Esophagus muscularis mucosa (tissue), 4 donors: ENCODE results near the gene WDFY2.

ENCODE experiments used
- CTCF ChIP-seq, 3 experiments: fragments of 200-600 bp in 2 of 3; fragments of 450-650 bp in 1 of 3; sonication (generic) in 2 of 3; IDR thresholded peaks; one replicate each; pipeline ENCODE4 v1.5.1; 2017 to 2019; ENCODE audit warnings: antibody characterized with exemption in 3 of 3, mild to moderate bottlenecking in 2 of 3, moderate library complexity in 1 of 3
- EP300 ChIP-seq: sonication (generic); formaldehyde crosslinking; IDR thresholded peaks from one replicate; pipeline ENCODE4 v1.6.1; 2017; ENCODE audit warnings: antibody characterized with exemption
- POLR2A ChIP-seq: fragments of 450-650 bp; IDR thresholded peaks from one replicate; pipeline ENCODE4 v1.6.1; 2017; ENCODE audit warnings: antibody characterized with exemption, moderate library complexity, mild to moderate bottlenecking, low read depth
- POLR2AphosphoS5 ChIP-seq, 2 donors: sonication (generic); formaldehyde crosslinking; IDR thresholded peaks; one replicate each; pipeline ENCODE4 v1.6.1; 2017; ENCODE audit warnings: antibody characterized with exemption in 2 of 2

- TF ChIP-seq CTCF (IDR thresholded peaks at IDR 0.05) (no peak), POLR2A (no peak), EP300 (no peak), POLR2AphosphoS5 (IDR thresholded peaks at IDR 0.05) (no peak)
Observed at GRCh38 chr13:51666374-51666773, 82.1 kb downstream of the WDFY2 start.
